Measurements from ENCODE around the gene QRFP.

Gene QRFP

GRCh38 chr9:130896233-130897014 is at the start of gene QRFP:
Gene QRFP, minus strand, starts transcription at chr9:130896812. Its CDS starts 2,974 bp downstream, at chr9:130893838.
- no peak for DNase-seq

- no peak for DNase-seq
Measured at GRCh38 chr9:130945173-130945572, 48.6 kb upstream of the QRFP start.

- DNase-seq: no peak
Measured at GRCh38 chr9:130944510-130945058, 48.0 kb upstream of the QRFP start.

- no peak for DNase-seq
Measured at GRCh38 chr9:130943777-130944176, 47.2 kb upstream of the QRFP start.

GRCh38 chr9:130943221-130943620 is 46.6 kb upstream of the QRFP start:
- no peak for DNase-seq

- DNase-seq: no peak
Measured at GRCh38 chr9:130942679-130943078, 46.1 kb upstream of the QRFP start.

GRCh38 chr9:130942084-130942483 is 45.5 kb upstream of the QRFP start:
- DNase-seq: no peak

- DNase-seq: peak; percentile 83
Measured at GRCh38 chr9:130940693-130941576, 44.3 kb upstream of the QRFP start.

GRCh38 chr9:130940027-130940549 is 43.5 kb upstream of the QRFP start:
- no peak for DNase-seq

GRCh38 chr9:130939405-130940026 is 42.9 kb upstream of the QRFP start:
- no peak for DNase-seq

GRCh38 chr9:130938652-130939404 is 42.2 kb upstream of the QRFP start, which contains the start of gene FIBCD1:
Gene FIBCD1, minus strand, starts transcription at chr9:130939247. Its CDS starts 640 bp downstream, at chr9:130938607.
- no peak for DNase-seq

- no peak for DNase-seq
Measured at GRCh38 chr9:130938184-130938651, 41.6 kb upstream of the QRFP start.

- no peak for DNase-seq
Measured at GRCh38 chr9:130937146-130938076, 40.8 kb upstream of the QRFP start.

- no peak for DNase-seq
Measured at GRCh38 chr9:130936285-130937117, 39.9 kb upstream of the QRFP start.

GRCh38 chr9:130935648-130936271 is 39.1 kb upstream of the QRFP start:
- DNase-seq: no peak

- DNase-seq: no peak
Measured at GRCh38 chr9:130934702-130935647, 38.4 kb upstream of the QRFP start.

- DNase-seq: no peak
Measured at GRCh38 chr9:130934246-130934645, 37.6 kb upstream of the QRFP start.
